Measurements from ENCODE around the gene UTP4. TPM values are rescaled to one million over a fixed set of nuclear protein-coding genes. Genes with fewer than 3 reads are reported as not detected.

Gene UTP4
- total RNA-seq, 1 experiment from 2014 or later: 61.7 TPM

DNA sequence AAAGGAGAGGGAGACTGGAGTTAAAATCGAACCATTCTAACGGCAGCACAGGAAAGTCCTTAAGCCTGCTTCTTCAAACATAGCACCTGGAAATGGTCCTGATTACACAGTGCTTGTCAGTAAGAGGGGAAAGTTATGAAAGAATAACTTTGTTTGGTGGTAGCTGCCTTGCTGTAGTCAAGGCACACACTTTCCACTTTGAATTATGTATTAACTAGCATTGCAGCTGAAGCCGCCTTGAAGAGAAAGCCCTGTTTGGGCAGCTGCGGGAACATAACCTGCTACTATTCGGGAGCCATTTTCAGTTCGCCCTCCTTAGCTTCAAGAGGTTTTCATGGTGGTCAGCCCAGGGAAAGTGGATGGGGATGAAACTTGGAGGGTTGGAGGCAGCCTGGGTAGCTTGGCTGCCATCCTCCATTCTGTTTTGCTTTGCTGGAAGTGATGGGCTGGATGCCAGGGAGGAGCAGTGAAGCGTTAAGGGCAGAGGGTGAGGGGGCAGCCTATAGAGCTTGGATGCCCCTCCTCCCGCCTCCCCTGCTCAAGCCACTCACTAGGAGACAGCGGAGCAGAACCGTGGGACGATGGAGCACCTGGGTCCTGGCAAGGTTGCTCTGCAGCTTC is 32.3 kb upstream of the UTP4 start:
- CTCF ChIA-PET: no interaction called here
- Histone ChIP-seq H3K36me3 (ENCODE audit: control insufficient read depth, insufficient read depth, low read length) (no peaks in the 10 kb centered on the region), H3K9me3 (ENCODE audit: control insufficient read depth, insufficient read depth, low read depth, low read length) (no peaks in the 10 kb centered on the region), H3K4me1 (ENCODE audit: control insufficient read depth, insufficient read depth, low read length) (peaks cover 1% of the 10 kb centered on the region), H3K27me3 (ENCODE audit: control insufficient read depth, insufficient read depth, low read length) (no peaks in the 10 kb centered on the region), H3K4me3 (ENCODE audit: low read depth in 2 of 2, low read length in 2 of 2) (no peak overlapping the region), H3K27ac (ENCODE audit: low read length) (no peak overlapping the region)
- POLR2A ChIA-PET: interaction anchor here (0.7 kb wide), 1 partner anchor 185 kb away, joined by 3 read pairs; no protein-coding TSS in a partner anchor
- intact Hi-C loops (cut with micrococcal nuclease; ENCODE audit: unreplicated experiment) (no loop called here), in situ Hi-C loops (cut with HindIII; ENCODE audit: low pct_unique_long_range_greater_than_20kb, low sequenced_read_pairs) (no loop called here)
- no peak for TF ChIP-seq SIN3A (IDR thresholded peaks at IDR 0.05; ENCODE audit: borderline replicate concordance, insufficient read depth, low read depth, low read length)
- TF ChIP-seq POLR2AphosphoS5 (IDR thresholded peaks at IDR 0.05; ENCODE audit: low read depth, low read length): no peak
- TF ChIP-seq, protein P1, sequence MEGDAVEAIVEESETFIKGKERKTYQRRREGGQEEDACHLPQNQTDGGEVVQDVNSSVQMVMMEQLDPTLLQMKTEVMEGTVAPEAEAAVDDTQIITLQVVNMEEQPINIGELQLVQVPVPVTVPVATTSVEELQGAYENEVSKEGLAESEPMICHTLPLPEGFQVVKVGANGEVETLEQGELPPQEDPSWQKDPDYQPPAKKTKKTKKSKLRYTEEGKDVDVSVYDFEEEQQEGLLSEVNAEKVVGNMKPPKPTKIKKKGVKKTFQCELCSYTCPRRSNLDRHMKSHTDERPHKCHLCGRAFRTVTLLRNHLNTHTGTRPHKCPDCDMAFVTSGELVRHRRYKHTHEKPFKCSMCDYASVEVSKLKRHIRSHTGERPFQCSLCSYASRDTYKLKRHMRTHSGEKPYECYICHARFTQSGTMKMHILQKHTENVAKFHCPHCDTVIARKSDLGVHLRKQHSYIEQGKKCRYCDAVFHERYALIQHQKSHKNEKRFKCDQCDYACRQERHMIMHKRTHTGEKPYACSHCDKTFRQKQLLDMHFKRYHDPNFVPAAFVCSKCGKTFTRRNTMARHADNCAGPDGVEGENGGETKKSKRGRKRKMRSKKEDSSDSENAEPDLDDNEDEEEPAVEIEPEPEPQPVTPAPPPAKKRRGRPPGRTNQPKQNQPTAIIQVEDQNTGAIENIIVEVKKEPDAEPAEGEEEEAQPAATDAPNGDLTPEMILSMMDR (IDR thresholded peaks at IDR 0.05): no peak
- TF ChIP-seq, protein P2, sequence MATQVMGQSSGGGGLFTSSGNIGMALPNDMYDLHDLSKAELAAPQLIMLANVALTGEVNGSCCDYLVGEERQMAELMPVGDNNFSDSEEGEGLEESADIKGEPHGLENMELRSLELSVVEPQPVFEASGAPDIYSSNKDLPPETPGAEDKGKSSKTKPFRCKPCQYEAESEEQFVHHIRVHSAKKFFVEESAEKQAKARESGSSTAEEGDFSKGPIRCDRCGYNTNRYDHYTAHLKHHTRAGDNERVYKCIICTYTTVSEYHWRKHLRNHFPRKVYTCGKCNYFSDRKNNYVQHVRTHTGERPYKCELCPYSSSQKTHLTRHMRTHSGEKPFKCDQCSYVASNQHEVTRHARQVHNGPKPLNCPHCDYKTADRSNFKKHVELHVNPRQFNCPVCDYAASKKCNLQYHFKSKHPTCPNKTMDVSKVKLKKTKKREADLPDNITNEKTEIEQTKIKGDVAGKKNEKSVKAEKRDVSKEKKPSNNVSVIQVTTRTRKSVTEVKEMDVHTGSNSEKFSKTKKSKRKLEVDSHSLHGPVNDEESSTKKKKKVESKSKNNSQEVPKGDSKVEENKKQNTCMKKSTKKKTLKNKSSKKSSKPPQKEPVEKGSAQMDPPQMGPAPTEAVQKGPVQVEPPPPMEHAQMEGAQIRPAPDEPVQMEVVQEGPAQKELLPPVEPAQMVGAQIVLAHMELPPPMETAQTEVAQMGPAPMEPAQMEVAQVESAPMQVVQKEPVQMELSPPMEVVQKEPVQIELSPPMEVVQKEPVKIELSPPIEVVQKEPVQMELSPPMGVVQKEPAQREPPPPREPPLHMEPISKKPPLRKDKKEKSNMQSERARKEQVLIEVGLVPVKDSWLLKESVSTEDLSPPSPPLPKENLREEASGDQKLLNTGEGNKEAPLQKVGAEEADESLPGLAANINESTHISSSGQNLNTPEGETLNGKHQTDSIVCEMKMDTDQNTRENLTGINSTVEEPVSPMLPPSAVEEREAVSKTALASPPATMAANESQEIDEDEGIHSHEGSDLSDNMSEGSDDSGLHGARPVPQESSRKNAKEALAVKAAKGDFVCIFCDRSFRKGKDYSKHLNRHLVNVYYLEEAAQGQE (IDR thresholded peaks at IDR 0.05; ENCODE audit: insufficient read depth in 1 of 2, low read depth in 2 of 2, low read length in 1 of 2): no peak
- no peak for TF ChIP-seq TCF7L2 (IDR thresholded peaks at IDR 0.05; ENCODE audit: low read depth, low read length)
- ATAC-seq (no peak), DNase-seq (ENCODE audit: low read depth, low spot score) (no peak)
- no TSS peak for BruUV-seq (replicated peaks)

- CTCF ChIA-PET: interaction anchor here (0.5 to 0.7 kb wide), 3 partner anchors 18 to 256 kb away, joined by 3 to 5 read pairs (median 3); no protein-coding TSS in a partner anchor
- no peaks in the 10 kb centered on the region for H3K27me3 ChIP-seq (ENCODE audit: control insufficient read depth, insufficient read depth, low read length)
- no peaks in the 10 kb centered on the region for H3K9me3 ChIP-seq (ENCODE audit: control insufficient read depth, insufficient read depth, low read depth, low read length)
- POLR2A ChIA-PET: interaction anchor here (0.7 kb wide), 1 partner anchor 59 kb away, joined by 4 read pairs; no protein-coding TSS in a partner anchor
- peak within 1 kb of the TSS; percentile 58 to 64 for H3K4me3 ChIP-seq (ENCODE audit: low read depth in 2 of 2, low read length in 2 of 2)
- intact Hi-C loops (cut with micrococcal nuclease; ENCODE audit: unreplicated experiment) (loop anchor here (5.0 kb wide), 1 partner anchor 203 kb away; no protein-coding TSS in a partner anchor), in situ Hi-C loops (cut with HindIII; ENCODE audit: low pct_unique_long_range_greater_than_20kb, low sequenced_read_pairs) (no loop called here)
- peak; percentile 42 for DNase-seq (ENCODE audit: low read depth, low spot score)
- 0 out of 2 replicates have a peak within 1 kb of the TSS, but pooled peaks have one; percentile 39 for H3K27ac ChIP-seq (ENCODE audit: low read length)
- peak; percentile 85 for ATAC-seq
- H3K4me1 ChIP-seq (ENCODE audit: control insufficient read depth, insufficient read depth, low read length): peaks cover 17% of the 10 kb centered on the region
- H3K36me3 ChIP-seq (ENCODE audit: control insufficient read depth, insufficient read depth, low read length): no peaks in the 10 kb centered on the region
- BruUV-seq (replicated peaks): no TSS peak
- TF ChIP-seq TCF7L2 (IDR thresholded peaks at IDR 0.05; ENCODE audit: low read depth, low read length) (no peak), POLR2AphosphoS5 (IDR thresholded peaks at IDR 0.05; ENCODE audit: low read depth, low read length) (peak; percentile 38; the same call in 1 of the 2 replicates), SIN3A (IDR thresholded peaks at IDR 0.05; ENCODE audit: borderline replicate concordance, insufficient read depth, low read depth, low read length) (0 out of 2 replicates have a peak, but pooled peaks have one; percentile 15)
- TF ChIP-seq, protein P1 (IDR thresholded peaks at IDR 0.05): peak; percentile 72; the same call in 1 of the 2 replicates
- TF ChIP-seq, protein P2 (IDR thresholded peaks at IDR 0.05; ENCODE audit: insufficient read depth in 1 of 2, low read depth in 2 of 2, low read length in 1 of 2): no peak
These were observed 26.7 kb upstream of the UTP4 start, which contains the start of gene HAS3 for GRCh38 chr16:69105501-69106361. Gene HAS3, plus strand, starts transcription at chr16:69105653. Its CDS starts 3,743 bp downstream, at chr16:69109396.

All from Panc1 (cell line).